ENCODE measurements around the gene CPLX1.

The CPLX1 gene

DNA sequence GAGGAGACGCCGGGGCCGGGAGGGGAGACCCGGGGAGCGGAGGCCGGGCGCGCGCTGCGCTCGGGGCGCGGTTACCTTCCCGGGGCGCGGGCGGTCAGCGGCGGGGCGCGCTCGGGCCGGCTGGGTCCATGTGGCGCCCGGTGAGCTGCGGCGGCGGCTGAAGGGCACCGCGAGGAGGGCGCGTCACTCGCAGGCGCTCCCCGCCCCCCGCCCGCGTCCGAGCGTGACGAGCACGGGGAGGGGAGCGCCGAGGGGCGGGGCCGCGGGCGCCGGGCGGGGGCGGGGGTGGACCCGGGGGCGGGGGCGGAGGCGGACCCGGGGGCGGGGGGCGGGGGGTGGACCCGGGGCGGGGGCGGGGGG lies at the start of gene CPLX1:
Gene CPLX1 (minus strand): TSS at position 159 of the 360 bp plus-strand sequence. CDS start 1,607 bp downstream, outside the sequence.
- DNase-seq = peak; percentile 30

GRCh38 chr4:874971-875817 lies 49.3 kb upstream of the CPLX1 start:
- DNase-seq = no peak

DNA sequence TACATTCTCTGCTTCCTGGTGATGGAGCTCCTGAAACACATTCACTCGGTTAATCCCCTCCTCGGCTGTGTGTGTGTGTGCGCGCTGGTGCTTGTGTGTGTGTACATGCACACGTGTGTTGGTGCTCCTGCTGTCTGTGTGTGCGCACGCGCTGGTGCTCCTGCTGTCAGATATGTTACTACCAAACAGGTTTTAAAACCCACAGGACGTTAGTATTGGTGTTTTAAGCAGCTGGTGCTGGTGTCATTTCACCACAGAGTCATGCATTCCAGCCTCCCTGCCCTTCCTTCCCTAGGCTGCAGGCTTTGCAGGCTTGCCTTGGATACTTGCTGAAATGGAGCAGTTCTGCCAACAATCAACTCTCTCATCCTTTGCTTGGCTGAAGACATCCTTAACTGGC lies 48.1 kb upstream of the CPLX1 start:
- DNase-seq = no peak

DNA sequence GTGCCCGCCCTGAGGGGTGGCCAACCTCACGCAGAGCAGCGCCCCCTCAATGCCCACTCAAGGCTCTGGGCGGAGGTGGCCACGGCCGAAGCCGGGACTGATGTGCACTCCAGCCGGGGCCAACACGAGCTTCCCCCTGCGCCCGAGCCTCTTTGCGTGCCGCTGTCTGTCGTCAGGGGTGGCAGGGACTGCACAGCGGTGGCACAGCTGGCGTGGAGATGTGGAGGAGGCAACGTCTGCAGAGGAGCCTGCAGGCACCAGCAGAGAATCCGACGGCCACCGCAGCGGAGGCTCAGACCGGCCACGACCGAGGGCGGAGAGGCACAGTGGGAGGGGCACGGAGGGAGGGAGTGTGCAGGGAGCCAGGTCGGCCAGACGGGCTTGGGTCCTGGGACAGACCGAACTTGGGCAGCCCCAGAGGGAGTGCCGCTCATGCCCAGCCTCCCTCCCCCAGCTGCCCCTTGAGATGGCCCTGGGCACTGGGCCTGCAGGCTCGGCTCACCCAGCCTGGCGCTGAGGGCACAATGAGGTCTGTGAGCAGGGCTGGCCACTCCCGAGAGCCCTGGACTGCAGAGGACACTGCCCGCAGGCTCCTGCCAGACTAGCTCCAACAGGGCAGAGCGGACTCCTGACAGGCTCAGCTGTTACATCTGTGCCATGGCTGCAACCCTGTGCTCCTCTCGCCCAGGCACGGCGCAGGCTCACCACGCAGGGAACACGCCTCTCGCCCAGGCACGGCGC lies 46.5 kb upstream of the CPLX1 start:
- no peak for DNase-seq

GRCh38 chr4:871484-871883 lies 45.6 kb upstream of the CPLX1 start:
- no peak for DNase-seq

DNA sequence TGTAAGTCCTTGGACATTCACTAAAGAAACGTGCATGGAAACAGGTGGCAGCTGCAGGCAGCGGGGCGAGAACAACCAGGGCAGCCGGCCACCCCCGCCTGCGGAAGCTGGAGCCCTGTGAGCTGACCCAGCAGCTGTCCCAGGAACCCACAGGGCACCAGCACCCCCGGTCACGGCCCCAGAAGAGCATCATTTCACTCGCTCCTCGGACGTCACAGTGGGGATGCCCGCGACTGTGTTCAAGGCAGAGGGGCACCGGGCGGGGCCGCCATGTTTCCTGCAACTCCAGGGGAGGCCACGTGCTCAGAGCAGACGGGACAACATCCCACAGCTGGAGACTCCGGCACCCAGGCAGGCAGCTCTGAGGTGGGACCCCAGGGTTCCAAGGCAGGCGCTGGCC lies 45.0 kb upstream of the CPLX1 start:
- no peak for DNase-seq

DNA sequence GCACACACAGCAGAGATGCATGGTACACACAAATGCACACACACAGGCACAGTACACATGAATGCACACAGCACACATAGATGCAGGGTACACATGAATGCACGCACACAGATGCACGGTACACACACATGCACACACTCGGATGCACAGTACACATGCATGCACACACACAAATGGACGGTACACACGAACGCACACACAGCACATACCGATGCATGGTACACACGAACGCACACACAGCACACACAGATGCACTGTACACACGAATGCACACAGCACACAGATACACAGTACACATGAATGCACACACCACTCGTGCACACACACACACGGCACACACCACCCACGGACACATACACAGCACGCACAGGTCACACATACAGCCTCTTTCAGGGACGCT lies 43.8 kb upstream of the CPLX1 start:
- DNase-seq = no peak

- DNase-seq = no peak
Measured at GRCh38 chr4:868421-868820, 42.5 kb upstream of the CPLX1 start.

GRCh38 chr4:867526-868250 lies 41.8 kb upstream of the CPLX1 start:
- no peak for DNase-seq

GRCh38 chr4:866761-867390 lies 40.9 kb upstream of the CPLX1 start:
- DNase-seq = no peak

- no peak for DNase-seq
Measured at GRCh38 chr4:866068-866760, 40.3 kb upstream of the CPLX1 start.

DNA sequence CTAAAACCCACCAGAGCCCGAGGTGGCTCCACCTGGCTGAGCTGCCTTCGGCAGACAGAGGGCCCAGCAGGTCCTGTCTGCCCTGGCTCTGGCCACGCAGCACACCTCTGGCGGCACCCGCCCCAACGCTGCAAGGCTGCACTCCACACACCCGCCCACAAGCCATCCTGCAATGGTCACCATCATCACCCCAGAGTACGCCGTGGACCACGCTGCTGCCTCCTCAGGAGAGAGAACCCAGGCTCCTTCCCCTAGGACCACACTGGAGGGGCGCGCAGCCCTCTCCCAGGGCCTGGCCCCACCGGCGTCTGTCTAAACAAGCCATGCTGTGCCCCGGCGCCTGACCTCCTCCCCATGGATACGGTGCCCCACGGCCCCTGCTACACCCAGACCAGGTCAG lies 39.6 kb upstream of the CPLX1 start:
- DNase-seq = no peak

DNA sequence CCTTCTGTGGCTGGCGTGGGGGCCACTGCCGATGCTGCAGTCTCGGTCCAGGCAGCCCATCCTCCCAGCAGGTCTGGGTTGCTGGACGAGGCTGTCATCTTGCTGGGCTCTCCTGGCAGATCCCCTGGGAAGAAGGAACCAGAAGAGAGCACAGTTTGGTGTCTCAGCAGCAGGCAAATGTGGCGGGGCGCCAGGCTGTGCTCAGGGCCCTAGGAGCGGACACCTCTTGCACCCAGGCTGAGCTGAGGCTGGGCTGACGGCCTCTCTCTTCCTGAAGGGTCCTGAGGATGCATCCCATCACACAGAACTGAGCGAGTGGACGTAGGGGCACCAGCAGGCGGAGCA lies 39.2 kb upstream of the CPLX1 start:
- DNase-seq = no peak

- DNase-seq = no peak
Measured at GRCh38 chr4:864456-865120, 38.7 kb upstream of the CPLX1 start.

GRCh38 chr4:860561-860960 lies 34.6 kb upstream of the CPLX1 start:
- DNase-seq = no peak

DNA sequence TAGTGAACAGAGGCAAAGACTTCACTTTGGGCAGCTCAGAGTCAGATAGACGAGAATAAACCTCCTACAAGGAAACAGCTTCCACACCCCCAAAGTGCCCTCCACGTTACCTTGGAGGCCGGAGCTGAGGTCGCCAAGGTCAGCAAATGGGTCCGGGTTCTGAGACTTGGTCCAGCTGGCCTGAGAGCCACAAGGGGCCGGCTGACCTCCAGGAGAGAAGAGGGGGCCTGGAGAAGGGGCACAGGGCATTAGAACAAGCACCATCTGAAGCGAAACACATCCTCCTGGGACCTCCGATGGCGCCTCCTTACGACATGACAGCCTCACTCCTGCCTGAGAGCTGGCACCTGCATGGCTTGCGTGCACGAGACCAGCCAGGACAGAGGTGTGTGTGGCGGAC lies 33.6 kb upstream of the CPLX1 start:
- no peak for DNase-seq

DNA sequence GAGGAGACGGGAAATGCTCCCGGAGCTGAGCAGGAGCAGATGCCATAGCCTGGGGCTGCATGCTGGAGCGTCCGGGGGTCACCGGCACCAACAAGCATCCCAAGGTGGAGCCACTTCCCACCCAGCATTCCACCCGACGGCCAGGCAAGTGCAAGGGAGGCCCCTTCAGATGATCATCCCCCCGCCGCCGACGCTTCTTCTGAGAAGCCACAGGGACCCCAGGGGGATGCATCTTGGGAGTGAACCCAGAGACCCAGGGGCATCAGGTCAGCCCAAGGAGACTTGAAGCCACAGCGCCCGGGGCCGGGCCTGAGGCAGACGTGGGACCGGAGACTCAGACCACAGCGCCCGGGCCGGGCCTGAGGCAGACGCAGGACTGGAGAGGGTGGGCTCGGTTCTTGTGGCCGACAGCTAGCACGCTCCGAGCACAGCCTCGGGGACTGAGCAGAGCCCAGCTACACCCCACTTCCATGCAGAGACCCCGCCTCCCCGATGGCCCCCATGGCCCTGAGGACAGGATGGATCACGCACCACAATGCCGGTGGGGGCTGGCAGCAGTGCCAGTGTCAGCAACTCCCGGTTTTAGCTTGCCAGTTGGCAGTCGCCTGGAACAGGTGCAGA lies 33.0 kb upstream of the CPLX1 start:
- DNase-seq = no peak

- no peak for DNase-seq
Measured at GRCh38 chr4:858041-858481, 32.1 kb upstream of the CPLX1 start.

DNA sequence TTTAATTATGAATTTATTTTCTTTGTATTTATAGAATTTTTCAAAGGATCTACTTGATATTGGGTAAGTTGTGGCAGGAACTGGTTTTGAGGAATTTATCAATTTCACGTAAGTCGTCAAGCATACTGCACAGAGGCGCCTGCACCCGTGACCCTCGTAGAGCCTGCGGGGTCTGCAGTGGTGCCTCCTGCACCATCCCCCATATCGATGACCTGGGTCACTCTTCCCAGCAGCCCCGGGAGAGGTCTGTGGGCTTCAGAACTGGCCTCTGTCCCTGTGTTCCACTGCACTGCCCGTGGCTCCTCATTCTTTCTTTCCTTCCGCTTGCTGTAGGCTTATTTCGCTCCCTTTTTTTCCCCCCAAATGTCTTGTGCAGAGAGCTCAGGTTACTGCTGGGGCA lies 31.5 kb upstream of the CPLX1 start:
- DNase-seq = no peak

DNA sequence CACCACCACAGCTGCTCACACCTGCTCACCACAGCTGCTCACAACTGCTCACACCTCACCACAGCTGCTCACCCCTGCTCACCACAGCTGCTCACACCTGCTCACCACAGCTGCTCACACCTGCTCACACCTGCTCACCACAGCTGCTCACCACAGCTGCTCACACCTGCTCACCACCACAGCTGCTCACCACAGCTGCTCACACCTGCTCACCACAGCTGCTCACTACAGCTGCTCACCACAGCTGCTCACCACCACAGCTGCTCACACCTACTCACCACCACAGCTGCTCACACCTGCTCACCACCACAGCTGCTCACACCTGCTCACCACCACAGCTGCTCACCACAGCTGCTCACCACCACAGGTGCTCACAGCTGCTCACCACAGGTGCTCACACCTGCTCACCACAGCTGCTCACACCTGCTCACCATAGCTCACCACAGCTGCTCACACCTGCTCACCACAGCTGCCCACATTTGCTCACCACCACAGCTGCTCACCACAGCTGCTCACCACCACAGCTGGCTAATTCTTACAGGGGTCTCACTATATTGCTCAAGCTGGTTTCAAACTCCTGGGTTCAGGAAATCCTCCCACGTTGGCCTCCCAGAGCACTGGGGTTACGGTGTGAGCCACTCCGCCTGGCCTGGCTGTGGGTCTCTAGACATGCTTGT lies 30.4 kb upstream of the CPLX1 start:
- no peak for DNase-seq

DNA sequence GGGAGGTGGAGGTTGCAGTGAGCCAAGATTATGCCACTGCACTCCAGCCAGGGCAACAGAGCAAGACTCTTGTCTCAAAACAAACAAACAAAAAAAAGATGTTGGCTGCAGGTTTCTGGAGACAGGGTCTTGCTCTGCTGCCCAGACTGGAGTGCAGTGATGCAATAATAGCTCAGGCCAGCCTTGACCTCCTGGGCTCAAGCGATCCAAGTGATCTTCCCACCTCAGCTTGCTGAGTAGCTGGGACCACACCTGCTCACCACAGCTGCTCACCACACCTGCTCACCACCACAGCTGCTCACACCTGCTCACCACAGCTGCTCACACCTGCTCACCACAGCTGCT lies 29.9 kb upstream of the CPLX1 start:
- DNase-seq = no peak
